Mesenchymal stem cell (in vitro differentiated cells and primary cell): ENCODE measurements around the gene GRIK4.

Experiments used
- DNase-seq: peaks from one replicate; pipeline ENCODE4 v3.0.0-alpha.2; 2013
- H2AFZ ChIP-seq: one replicate; pipeline ENCODE4 v1.6.1; 2013; ENCODE audit warnings: low read depth, mild to moderate bottlenecking, control low read depth, inconsistent platforms, low read length, moderate library complexity
- H2AK5ac ChIP-seq: 2 replicates; pipeline ENCODE4 v1.6.1; 2013; ENCODE audit warnings: low read length, moderate library complexity, mild to moderate bottlenecking, inconsistent platforms; ENCODE audit not compliant: severe bottlenecking
- H2BK120ac ChIP-seq: one replicate; pipeline ENCODE4 v1.6.1; 2013; ENCODE audit warnings: low read depth, mild to moderate bottlenecking, inconsistent platforms, low read length, moderate library complexity
- H2BK12ac ChIP-seq, 2 experiments: one replicate each; pipeline ENCODE4 v1.6.1; 2013; ENCODE audit warnings: inconsistent platforms in 2 of 2, low read length in 2 of 2, mild to moderate bottlenecking in 2 of 2, moderate library complexity in 2 of 2, control low read depth in 1 of 2
- H2BK15ac ChIP-seq: one replicate; pipeline ENCODE4 v1.6.1; 2013; ENCODE audit warnings: mild to moderate bottlenecking, low read depth, inconsistent platforms; ENCODE audit not compliant: poor library complexity, severe bottlenecking
- H2BK5ac ChIP-seq: 2 replicates; pipeline ENCODE4 v1.6.1; 2013; ENCODE audit warnings: low read depth, mild to moderate bottlenecking, low read length, control low read depth, inconsistent platforms; ENCODE audit not compliant: poor library complexity, severe bottlenecking
- H3K14ac ChIP-seq, 2 experiments: one replicate each; pipeline ENCODE4 v1.6.1; 2013; ENCODE audit warnings: inconsistent platforms in 2 of 2, low read length in 2 of 2, control low read depth in 1 of 2, mild to moderate bottlenecking in 1 of 2, moderate library complexity in 1 of 2
- H3K18ac ChIP-seq, 2 experiments: one replicate each; pipeline ENCODE4 v1.6.1; 2013; ENCODE audit warnings: inconsistent platforms in 2 of 2, low read length in 2 of 2, control low read depth in 1 of 2, low read depth in 1 of 2, mild to moderate bottlenecking in 1 of 2
- H3K23ac ChIP-seq, 2 experiments: one replicate each; pipeline ENCODE4 v1.6.1; 2013; ENCODE audit warnings: inconsistent platforms in 2 of 2, low read length in 2 of 2, mild to moderate bottlenecking in 2 of 2, moderate library complexity in 2 of 2, control low read depth in 1 of 2
- H3K27ac ChIP-seq: 2 replicates; pipeline ENCODE4 v1.5.1; 2013; ENCODE audit warnings: mild to moderate bottlenecking, moderate library complexity, low read length, control low read depth, inconsistent platforms; ENCODE audit not compliant: poor library complexity, severe bottlenecking
- H3K27me3 ChIP-seq, 2 experiments: 2 replicates each; pipeline versions ENCODE4 v1.6.1 to v1.7.0; 2013; ENCODE audit warnings: low read length in 2 of 2, mild to moderate bottlenecking in 2 of 2, moderate library complexity in 2 of 2, control low read depth in 1 of 2, inconsistent platforms in 1 of 2; ENCODE audit not compliant: control insufficient read depth in 1 of 2, insufficient read depth in 1 of 2
- H3K36me3 ChIP-seq, 2 experiments: 2 replicates each; pipeline versions ENCODE4 v1.6.1 to v1.7.0; 2013; ENCODE audit warnings: low read length in 2 of 2, control low read depth in 1 of 2, inconsistent platforms in 1 of 2, low read depth in 1 of 2, mild to moderate bottlenecking in 1 of 2; ENCODE audit not compliant: insufficient read depth in 2 of 2, control insufficient read depth in 1 of 2
- H3K4ac ChIP-seq, 2 experiments: one replicate each; pipeline ENCODE4 v1.6.1; 2013; ENCODE audit warnings: inconsistent platforms in 2 of 2, low read length in 2 of 2, mild to moderate bottlenecking in 2 of 2, moderate library complexity in 2 of 2, control low read depth in 1 of 2, low read depth in 1 of 2
- H3K4me1 ChIP-seq: 2 replicates; pipeline ENCODE4 v1.6.1; 2013; ENCODE audit warnings: low read depth, low read length, control low read depth; ENCODE audit not compliant: control insufficient read depth, insufficient read depth
- H3K4me2 ChIP-seq: 2 replicates; pipeline ENCODE4 v1.6.1; 2013; ENCODE audit warnings: low read length, mild to moderate bottlenecking, inconsistent platforms; ENCODE audit not compliant: poor library complexity, severe bottlenecking
- H3K4me3 ChIP-seq, 2 experiments: 2 replicates each; pipeline versions ENCODE4 v1.5.1 to v1.7.0; 2013; ENCODE audit warnings: low read length in 2 of 2, mild to moderate bottlenecking in 2 of 2, control low read depth in 1 of 2, low read depth in 1 of 2; ENCODE audit not compliant: insufficient read depth in 1 of 2
- H3K79me1 ChIP-seq: replicated peaks from 2 replicates; pipeline ENCODE4 v1.6.1; 2013; ENCODE audit warnings: mild to moderate bottlenecking, control low read depth, low read length, inconsistent platforms; ENCODE audit not compliant: poor library complexity, severe bottlenecking
- H3K9ac ChIP-seq: 2 replicates; pipeline ENCODE4 v1.7.0; 2013; ENCODE audit warnings: mild to moderate bottlenecking, low read length, moderate library complexity
- H3K9me3 ChIP-seq: 2 replicates; pipeline ENCODE4 v1.7.0; 2013; ENCODE audit warnings: mild to moderate bottlenecking, low read length; ENCODE audit not compliant: control insufficient read depth
- H4K8ac ChIP-seq: one replicate; pipeline ENCODE4 v1.6.1; 2013; ENCODE audit warnings: inconsistent platforms, mild to moderate bottlenecking, low read length, moderate library complexity
- H4K91ac ChIP-seq: one replicate; pipeline ENCODE4 v1.6.1; 2013; ENCODE audit warnings: mild to moderate bottlenecking, low read length, inconsistent platforms
- WGBS: methylation state at CpG from one replicate; pipeline ENCODE4 v1.1.7; 2013; ENCODE audit warnings: mixed read lengths; 5-methylcytosine and 5-hydroxymethylcytosine counted together

The GRIK4 gene

GRCh38 chr11:120932305-120932915, 420.9 kb downstream of the GRIK4 start:
- Histone ChIP-seq H3K9me3 (no peaks in the 10 kb centered on the region), H3K4me1 (no peaks in the 10 kb centered on the region), H3K14ac (no peak overlapping the region), H4K91ac (no peak overlapping the region), H4K8ac (no peak overlapping the region), H3K27ac (no peak overlapping the region), H3K23ac (no peak overlapping the region), H3K79me1 (no peaks in the 10 kb centered on the region), H3K9ac (no peak overlapping the region), H2BK15ac (no peak overlapping the region), H2BK12ac (no peak overlapping the region), H3K4ac (no peak overlapping the region), H3K36me3 (no peaks in the 10 kb centered on the region), H2AK5ac (no peak overlapping the region), H3K4me3 (no peak overlapping the region), H3K27me3 (peaks cover 18 to 44% of the 10 kb centered on the region in 2 experiments), H3K4me2 (no peak overlapping the region), H2AFZ (no peak overlapping the region), H2BK120ac (no peak overlapping the region), H2BK5ac (no peak overlapping the region), H3K18ac (no peak overlapping the region)
- 51% methylated on average over 4 of the region's 5 CpGs for WGBS
- DNase-seq, result no peak

- 76% methylated on average over 3 of the region's 3 CpGs for WGBS
These were observed 424.8 kb downstream of the GRIK4 start for GRCh38 chr11:120936356-120936755.

GRCh38 chr11:120937501-120937900, 426.0 kb downstream of the GRIK4 start:
- Histone ChIP-seq H3K23ac (no peak overlapping the region), H3K4ac (no peak overlapping the region), H3K14ac (no peak overlapping the region), H3K27ac (no peak overlapping the region), H3K9ac (no peak overlapping the region), H4K91ac (no peak overlapping the region), H2AK5ac (no peak overlapping the region), H3K27me3 (peaks cover 15 to 59% of the 10 kb centered on the region in 2 experiments), H3K4me3 (no peak overlapping the region), H2BK5ac (no peak overlapping the region), H3K9me3 (no peaks in the 10 kb centered on the region), H2BK15ac (no peak overlapping the region), H2BK120ac (no peak overlapping the region), H3K4me2 (no peak overlapping the region), H4K8ac (no peak overlapping the region), H3K36me3 (no peaks in the 10 kb centered on the region), H3K18ac (no peak overlapping the region), H2BK12ac (no peak overlapping the region), H3K4me1 (no peaks in the 10 kb centered on the region), H2AFZ (no peak overlapping the region), H3K79me1 (no peaks in the 10 kb centered on the region)
- no peak for DNase-seq
- WGBS, result 66% methylated on average over 5 of the region's 5 CpGs

More at GRCh38 chr11:120936356-120936755, 424.8 kb downstream of the GRIK4 start:
- no peaks in the 10 kb centered on the region for H3K79me1 ChIP-seq
- no peak overlapping the region for H3K14ac ChIP-seq
- H3K27me3 ChIP-seq, result peaks cover 19 to 65% of the 10 kb centered on the region in 2 experiments
- no peak overlapping the region for H4K91ac ChIP-seq
- no peaks in the 10 kb centered on the region for H3K36me3 ChIP-seq
- no peak overlapping the region for H2BK15ac ChIP-seq
- H3K18ac ChIP-seq, result no peak overlapping the region
- no peak overlapping the region for H3K23ac ChIP-seq
- DNase-seq, result no peak
- H3K4me3 ChIP-seq, result no peak overlapping the region
- no peak overlapping the region for H3K27ac ChIP-seq
- H2AFZ ChIP-seq, result no peak overlapping the region
- H3K9ac ChIP-seq, result no peak overlapping the region
- no peak overlapping the region for H4K8ac ChIP-seq
- H2BK5ac ChIP-seq, result no peak overlapping the region
- no peak overlapping the region for H3K4ac ChIP-seq
- H2BK120ac ChIP-seq, result no peak overlapping the region
- no peak overlapping the region for H3K4me2 ChIP-seq
- no peak overlapping the region for H2BK12ac ChIP-seq
- no peaks in the 10 kb centered on the region for H3K9me3 ChIP-seq
- H2AK5ac ChIP-seq, result no peak overlapping the region
- no peaks in the 10 kb centered on the region for H3K4me1 ChIP-seq

GRCh38 chr11:120938260-120938659, 426.7 kb downstream of the GRIK4 start:
- no peak overlapping the region for H4K8ac ChIP-seq
- no peak overlapping the region for H3K4ac ChIP-seq
- no peak overlapping the region for H2AFZ ChIP-seq
- H3K4me3 ChIP-seq, result no peak overlapping the region
- no peak overlapping the region for H4K91ac ChIP-seq
- H3K79me1 ChIP-seq, result no peaks in the 10 kb centered on the region
- WGBS, result 93% methylated on average over 1 of the region's 4 CpGs
- no peak overlapping the region for H2AK5ac ChIP-seq
- H2BK15ac ChIP-seq, result no peak overlapping the region
- no peaks in the 10 kb centered on the region for H3K36me3 ChIP-seq
- H3K27ac ChIP-seq, result no peak overlapping the region
- H3K23ac ChIP-seq, result no peak overlapping the region
- no peak overlapping the region for H3K14ac ChIP-seq
- no peak overlapping the region for H2BK120ac ChIP-seq
- H3K18ac ChIP-seq, result no peak overlapping the region
- no peak overlapping the region for H2BK12ac ChIP-seq
- no peak for DNase-seq
- no peak overlapping the region for H3K9ac ChIP-seq
- H2BK5ac ChIP-seq, result no peak overlapping the region
- no peaks in the 10 kb centered on the region for H3K4me1 ChIP-seq
- H3K9me3 ChIP-seq, result no peaks in the 10 kb centered on the region
- no peak overlapping the region for H3K4me2 ChIP-seq
- H3K27me3 ChIP-seq, result peaks cover 15 to 52% of the 10 kb centered on the region in 2 experiments
